Astrocyte of the cerebellum (primary cell): ENCODE results near the gene OR6J1.

Source experiments
- DNase-seq: peaks from one replicate; pipeline ENCODE4 v3.0.0-alpha.2; 2011; ENCODE audit warnings: low read depth
- H3K4me3 ChIP-seq: 2 replicates; pipeline ENCODE4 v1.5.1; 2011; ENCODE audit warnings: mild to moderate bottlenecking, low read depth, low read length, moderate library complexity
- CTCF ChIP-seq: IDR thresholded peaks from 2 replicates; pipeline ENCODE4 v1.5.1; 2012; ENCODE audit warnings: low read length, low read depth, moderate library complexity, mild to moderate bottlenecking; ENCODE audit errors: missing control alignments
- in situ Hi-C: cut with HindIII; loops from 2 replicates; pipeline ENCODE4 v1.10.0; 2017; ENCODE audit warnings: low sequenced_read_pairs

OR6J1 gene

DNA sequence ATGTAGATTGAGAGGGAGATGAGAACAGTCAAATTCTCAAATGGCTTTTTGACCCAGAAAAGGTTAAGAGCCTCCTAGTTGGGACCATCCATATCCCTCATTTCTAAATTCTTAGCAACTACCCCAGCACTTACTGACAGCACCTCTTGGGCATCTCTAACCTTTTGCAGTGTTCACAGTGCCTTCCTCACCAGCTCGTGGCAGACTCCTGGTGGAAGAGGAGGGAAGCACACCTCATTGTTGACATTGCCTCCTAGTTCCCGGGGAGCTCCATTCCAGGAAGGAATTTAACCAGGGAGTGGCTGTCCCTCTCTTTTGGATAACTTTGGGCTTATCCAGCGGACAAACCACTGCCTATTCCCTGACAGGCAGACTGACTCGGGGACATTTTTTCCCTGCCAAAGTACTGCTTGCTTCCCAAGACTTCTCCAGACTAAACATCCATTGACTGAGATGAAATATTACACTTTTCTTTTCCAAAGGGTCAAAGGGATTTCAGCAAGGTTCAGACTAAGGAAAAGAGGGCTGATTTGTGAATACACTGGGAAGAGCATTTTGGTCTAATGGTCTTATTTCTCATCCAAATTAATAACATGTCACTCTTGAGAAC, 9.0 kb upstream of the OR6J1 start:
- peak; percentile 98 for TF ChIP-seq CTCF
- peak; percentile 62 for DNase-seq
- no peak overlapping the region for H3K4me3 ChIP-seq
- in situ Hi-C loops: no loop called here

DNA sequence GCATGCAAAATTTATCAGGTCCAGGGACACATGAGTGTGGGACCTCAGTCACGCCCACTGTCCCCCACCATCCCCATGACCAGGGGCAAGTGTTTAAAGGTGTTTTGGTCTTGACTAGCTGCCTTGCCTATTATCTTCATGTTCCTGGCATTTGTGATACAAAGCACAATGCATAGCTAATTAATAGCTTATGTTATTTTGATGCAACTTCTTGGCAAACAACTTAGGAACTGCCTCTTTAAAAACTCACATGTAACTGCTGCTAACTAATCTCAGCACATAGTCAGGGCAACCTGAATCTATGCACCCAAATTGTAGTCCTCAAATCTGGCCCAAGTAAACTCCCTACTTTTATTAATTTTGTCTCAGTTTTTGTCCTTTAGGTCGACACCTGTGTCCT, 7.4 kb upstream of the OR6J1 start:
- no peak for TF ChIP-seq CTCF
- H3K4me3 ChIP-seq: no peak overlapping the region
- no peak for DNase-seq
- in situ Hi-C loops: no loop called here

- in situ Hi-C loops: no loop called here
- no peak for TF ChIP-seq CTCF
- no peak overlapping the region for H3K4me3 ChIP-seq
- no peak for DNase-seq
These were observed 6.9 kb upstream of the OR6J1 start for GRCh38 chr14:22650960-22651521.

GRCh38 chr14:22650046-22650739, 6.0 kb upstream of the OR6J1 start:
- no peak for DNase-seq
- H3K4me3 ChIP-seq: no peak overlapping the region
- in situ Hi-C loops: no loop called here
- TF ChIP-seq CTCF: no peak

- in situ Hi-C loops: no loop called here
- no peak for TF ChIP-seq CTCF
- no peak for DNase-seq
- no peak overlapping the region for H3K4me3 ChIP-seq
These were observed 4.4 kb upstream of the OR6J1 start for GRCh38 chr14:22648506-22648905.

- in situ Hi-C loops: no loop called here
- no peak overlapping the region for H3K4me3 ChIP-seq
- no peak for TF ChIP-seq CTCF
- DNase-seq: no peak
These were observed 2.6 kb upstream of the OR6J1 start for GRCh38 chr14:22646570-22647254.
